HG03571 (cell line): ENCODE measurements around the gene ZNF532.

ENCODE experiments used
- ATAC-seq: cut with Tn5 transposase; IDR thresholded peaks from one replicate; pipeline ENCODE4 v1.9.1; 2021; ENCODE audit not compliant: unreplicated experiment

Gene ZNF532

GRCh38 chr18:58870130-58870529 is 5.5 kb downstream of the ZNF532 start:
- no peak for ATAC-seq

- ATAC-seq = no peak
These were observed 5.9 kb downstream of the ZNF532 start for GRCh38 chr18:58870621-58871020.

- no peak for ATAC-seq
These were observed 7.1 kb downstream of the ZNF532 start for GRCh38 chr18:58871514-58872420.

GRCh38 chr18:58878640-58879039 is 14.0 kb downstream of the ZNF532 start:
- no peak for ATAC-seq

- no peak for ATAC-seq
These were observed 16.8 kb downstream of the ZNF532 start for GRCh38 chr18:58881477-58881876.

GRCh38 chr18:58882044-58882443 is 17.4 kb downstream of the ZNF532 start:
- no peak for ATAC-seq

- no peak for ATAC-seq
These were observed 18.0 kb downstream of the ZNF532 start for GRCh38 chr18:58882686-58883085.

- ATAC-seq = no peak
These were observed 20.0 kb downstream of the ZNF532 start for GRCh38 chr18:58884680-58885079.

- no peak for ATAC-seq
These were observed 21.8 kb downstream of the ZNF532 start for GRCh38 chr18:58886431-58886830.

GRCh38 chr18:58886864-58887612 is 22.4 kb downstream of the ZNF532 start:
- no peak for ATAC-seq

- ATAC-seq = peak; percentile 72
These were observed 22.9 kb downstream of the ZNF532 start for GRCh38 chr18:58887613-58887963.

GRCh38 chr18:58891776-58892175 is 27.1 kb downstream of the ZNF532 start:
- ATAC-seq = no peak

GRCh38 chr18:58892488-58892887 is 27.8 kb downstream of the ZNF532 start:
- no peak for ATAC-seq

GRCh38 chr18:58893388-58894099 is 28.9 kb downstream of the ZNF532 start:
- ATAC-seq = no peak

- ATAC-seq = no peak
These were observed 30.3 kb downstream of the ZNF532 start for GRCh38 chr18:58894930-58895329.

GRCh38 chr18:58895385-58895784 is 30.7 kb downstream of the ZNF532 start:
- no peak for ATAC-seq

- no peak for ATAC-seq
These were observed 31.6 kb downstream of the ZNF532 start for GRCh38 chr18:58896268-58896667.

- ATAC-seq = no peak
These were observed 32.2 kb downstream of the ZNF532 start for GRCh38 chr18:58896734-58897508.

GRCh38 chr18:58898010-58898799 is 33.5 kb downstream of the ZNF532 start:
- no peak for ATAC-seq
